ENCODE measurements around the gene FCAMR. TPM values are rescaled to one million over a fixed set of nuclear protein-coding genes. Genes with fewer than 3 reads are reported as not detected.

Gene FCAMR
- total and polyA plus RNA-seq, 4 donors = 0.14 to 0.59 (median 0.39) TPM

- TF ChIP-seq FOXA1 (IDR thresholded peaks at IDR 0.05) (no peak), SP1 (IDR thresholded peaks at IDR 0.05) (peak; percentile 89), GABPA (IDR thresholded peaks at IDR 0.05 in 1 of 2, conservative IDR thresholded peaks at IDR 0.05 in 1 of 2) (no peak), YY1 (IDR thresholded peaks at IDR 0.05) (peak; percentile 14)
These were observed 34.9 kb upstream of the FCAMR start (continued) for GRCh38 chr1:207004931-207005830.

GRCh38 chr1:207003210-207003609 lies 33.0 kb upstream of the FCAMR start:
- no peak for DNase-seq (ENCODE audit: low spot score)
- Histone ChIP-seq H3K27me3 (ENCODE audit: control insufficient read depth in 4 of 4, insufficient read depth in 4 of 4, low read length in 3 of 4) (no peaks in the 10 kb centered on the region), H3K9ac (ENCODE audit: low read depth in 1 of 2, low read length in 2 of 2) (no peak overlapping the region), H3K27ac (ENCODE audit: low read depth in 1 of 2, low read length in 2 of 2) (no peak overlapping the region), H3K9me3 (ENCODE audit: control insufficient read depth in 4 of 4, low read length in 3 of 4) (no peaks in the 10 kb centered on the region), H3K4me1 (ENCODE audit: control insufficient read depth in 4 of 4, insufficient read depth in 4 of 4, low read length in 3 of 4) (peaks cover 5 to 16% (median 11%) of the 10 kb centered on the region in 4 donors), H3K4me3 (ENCODE audit: low read depth in 1 of 3, low read length in 3 of 3) (no peak overlapping the region), H3K36me3 (ENCODE audit: control insufficient read depth in 4 of 4, insufficient read depth in 3 of 4, low read depth in 1 of 4, low read length in 3 of 4) (no peaks in the 10 kb centered on the region)
- WGBS = 93% methylated on average over 4 of the region's 4 CpGs
- TF ChIP-seq SP1 (IDR thresholded peaks at IDR 0.05) (no peak), GABPA (IDR thresholded peaks at IDR 0.05 in 1 of 2, conservative IDR thresholded peaks at IDR 0.05 in 1 of 2) (no peak), TAF1 (conservative IDR thresholded peaks at IDR 0.05) (no peak)

- Histone ChIP-seq H3K36me3 (ENCODE audit: control insufficient read depth in 4 of 4, insufficient read depth in 3 of 4, low read depth in 1 of 4, low read length in 3 of 4) (no peaks in the 10 kb centered on the region), H3K9ac (ENCODE audit: low read depth in 1 of 2, low read length in 2 of 2) (no peak overlapping the region), H3K27me3 (ENCODE audit: control insufficient read depth in 4 of 4, insufficient read depth in 4 of 4, low read length in 3 of 4) (no peaks in the 10 kb centered on the region), H3K27ac (ENCODE audit: low read depth in 1 of 2, low read length in 2 of 2) (no peak overlapping the region), H3K4me1 (ENCODE audit: control insufficient read depth in 4 of 4, insufficient read depth in 4 of 4, low read length in 3 of 4) (peaks cover 5 to 16% (median 11%) of the 10 kb centered on the region in 4 donors), H3K9me3 (ENCODE audit: control insufficient read depth in 4 of 4, low read length in 3 of 4) (no peaks in the 10 kb centered on the region), H3K4me3 (ENCODE audit: low read depth in 1 of 3, low read length in 3 of 3) (no peak overlapping the region)
- DNase-seq (ENCODE audit: low spot score) = no peak
- 72% methylated on average over 1 of the region's 1 CpG for WGBS
- TF ChIP-seq FOXA1 (IDR thresholded peaks at IDR 0.05) = no peak
- TF ChIP-seq TAF1 (conservative IDR thresholded peaks at IDR 0.05) = no peak
- no peak for TF ChIP-seq NR2F2 (IDR thresholded peaks at IDR 0.05)
- no peak for TF ChIP-seq EGR1 (IDR thresholded peaks at IDR 0.05; ENCODE audit: low read depth in 2 of 2)
These were observed 32.5 kb upstream of the FCAMR start for GRCh38 chr1:207002724-207003146.

- WGBS = 86% methylated on average over 5 of the region's 5 CpGs
- peaks cover 5 to 16% (median 11%) of the 10 kb centered on the region in 4 donors for H3K4me1 ChIP-seq (ENCODE audit: control insufficient read depth in 4 of 4, insufficient read depth in 4 of 4, low read length in 3 of 4)
- H3K9ac ChIP-seq (ENCODE audit: low read depth in 1 of 2, low read length in 2 of 2) = no peak overlapping the region
- H3K4me3 ChIP-seq (ENCODE audit: low read depth in 1 of 3, low read length in 3 of 3) = no peak overlapping the region
- no peaks in the 10 kb centered on the region for H3K27me3 ChIP-seq (ENCODE audit: control insufficient read depth in 4 of 4, insufficient read depth in 4 of 4, low read length in 3 of 4)
- H3K9me3 ChIP-seq (ENCODE audit: control insufficient read depth in 4 of 4, low read length in 3 of 4) = no peaks in the 10 kb centered on the region
- H3K36me3 ChIP-seq (ENCODE audit: control insufficient read depth in 4 of 4, insufficient read depth in 3 of 4, low read depth in 1 of 4, low read length in 3 of 4) = no peaks in the 10 kb centered on the region
- no peak for DNase-seq (ENCODE audit: low spot score)
- no peak for TF ChIP-seq ZBTB33 (IDR thresholded peaks at IDR 0.05)
- H3K27ac ChIP-seq (ENCODE audit: low read depth in 1 of 2, low read length in 2 of 2) = no peak overlapping the region
These were observed 31.4 kb upstream of the FCAMR start for GRCh38 chr1:207001492-207002245.
